HG02759 (cell line): Measurements from ENCODE around the gene RHNO1.

Source experiments
- ATAC-seq: cut with Tn5 transposase; IDR thresholded peaks from one replicate; pipeline ENCODE4 v1.9.1; 2021; ENCODE audit warnings: mild to moderate bottlenecking, moderate library complexity; ENCODE audit not compliant: unreplicated experiment

Gene RHNO1

GRCh38 chr12:2877047-2877952 lies at the start of gene RHNO1, which contains the start of gene FOXM1:
TSS of gene RHNO1 (plus strand) at chr12:2877223. CDS start at chr12:2885367, 8,144 bp downstream.
TSS of gene FOXM1 (minus strand) at chr12:2877174. CDS start at chr12:2874478, 2,696 bp downstream.
- peak; percentile 87 for ATAC-seq

GRCh38 chr12:2829275-2829674 lies 47.7 kb upstream of the RHNO1 start:
- ATAC-seq, result no peak

- ATAC-seq, result no peak
These were observed 44.4 kb upstream of the RHNO1 start for GRCh38 chr12:2832550-2833127.

GRCh38 chr12:2833327-2833726 lies 43.7 kb upstream of the RHNO1 start:
- no peak for ATAC-seq

- no peak for ATAC-seq
These were observed 43.2 kb upstream of the RHNO1 start for GRCh38 chr12:2833810-2834209.

- ATAC-seq, result no peak
These were observed 42.2 kb upstream of the RHNO1 start, which contains the start of gene NRIP2 for GRCh38 chr12:2834581-2835491. TSS of gene NRIP2 (minus strand) at chr12:2835035. CDS start at chr12:2834983, 52 bp downstream.

- no peak for ATAC-seq
These were observed 41.2 kb upstream of the RHNO1 start for GRCh38 chr12:2835691-2836403.

- no peak for ATAC-seq
These were observed 40.4 kb upstream of the RHNO1 start for GRCh38 chr12:2836574-2836973.

GRCh38 chr12:2841056-2841650 lies 35.9 kb upstream of the RHNO1 start:
- no peak for ATAC-seq

- no peak for ATAC-seq
These were observed 34.1 kb upstream of the RHNO1 start for GRCh38 chr12:2842948-2843347.

- no peak for ATAC-seq
These were observed 32.2 kb upstream of the RHNO1 start for GRCh38 chr12:2844786-2845185.

GRCh38 chr12:2845280-2845679 lies 31.7 kb upstream of the RHNO1 start:
- no peak for ATAC-seq

GRCh38 chr12:2851931-2852330 lies 25.1 kb upstream of the RHNO1 start:
- ATAC-seq, result no peak

- ATAC-seq, result no peak
These were observed 23.4 kb upstream of the RHNO1 start for GRCh38 chr12:2853626-2854025.

- ATAC-seq, result no peak
These were observed 22.2 kb upstream of the RHNO1 start for GRCh38 chr12:2854669-2855453.

GRCh38 chr12:2855546-2855945 lies 21.5 kb upstream of the RHNO1 start:
- ATAC-seq, result no peak

GRCh38 chr12:2856051-2856450 lies 21.0 kb upstream of the RHNO1 start:
- no peak for ATAC-seq

GRCh38 chr12:2857021-2857431 lies 20.0 kb upstream of the RHNO1 start, which contains the start of gene TEX52:
TSS of gene TEX52 (minus strand) at chr12:2857039. CDS start at chr12:2857026, 13 bp downstream.
- no peak for ATAC-seq

GRCh38 chr12:2857576-2857975 lies 19.4 kb upstream of the RHNO1 start:
- ATAC-seq, result no peak
